Neuronal stem cell (in vitro differentiated cells): ENCODE data around the gene VPS8.

Source experiments
- DNase-seq: peaks from one replicate; pipeline ENCODE4 v3.0.0-alpha.2; 2013; ENCODE audit warnings: low spot score
- H2AFZ ChIP-seq: one replicate; pipeline ENCODE4 v1.6.1; 2013; ENCODE audit warnings: mild to moderate bottlenecking, low read length, inconsistent platforms
- H2AK5ac ChIP-seq: 2 replicates; pipeline ENCODE4 v1.6.1; 2013; ENCODE audit warnings: low read depth, mild to moderate bottlenecking, inconsistent platforms, low read length, moderate library complexity, mixed read lengths
- H2BK120ac ChIP-seq: 2 replicates; pipeline ENCODE4 v1.6.1; 2013; ENCODE audit warnings: low read depth, mild to moderate bottlenecking, inconsistent platforms, low read length, moderate library complexity, mixed read lengths
- H2BK12ac ChIP-seq: one replicate; pipeline ENCODE4 v1.6.1; 2013; ENCODE audit warnings: low read length, inconsistent platforms
- H2BK15ac ChIP-seq: 2 replicates; pipeline ENCODE4 v1.6.1; 2013; ENCODE audit warnings: mild to moderate bottlenecking, low read length, inconsistent platforms, mixed read lengths
- H2BK5ac ChIP-seq: one replicate; pipeline ENCODE4 v1.6.1; 2013; ENCODE audit warnings: inconsistent platforms, mild to moderate bottlenecking, low read length, moderate library complexity
- H3K14ac ChIP-seq: one replicate; pipeline ENCODE4 v1.6.1; 2013; ENCODE audit warnings: low read length, inconsistent platforms
- H3K18ac ChIP-seq: 2 replicates; pipeline ENCODE4 v1.6.1; 2013; ENCODE audit warnings: low read length, inconsistent platforms
- H3K23ac ChIP-seq: 2 replicates; pipeline ENCODE4 v1.6.1; 2013; ENCODE audit warnings: low read depth, mild to moderate bottlenecking, mixed read lengths, low read length, inconsistent platforms; ENCODE audit not compliant: poor library complexity
- H3K27ac ChIP-seq: replicated peaks from 3 replicates; pipeline ENCODE4 v1.5.1; 2013; ENCODE audit warnings: low read length, inconsistent platforms
- H3K27me3 ChIP-seq, 3 experiments: 2 replicates each; pipeline ENCODE4 v1.6.1; 2013; ENCODE audit warnings: low read length in 3 of 3, mild to moderate bottlenecking in 2 of 3, inconsistent platforms in 1 of 3, low read depth in 1 of 3, mixed read lengths in 1 of 3, moderate library complexity in 1 of 3; ENCODE audit not compliant: control insufficient read depth in 3 of 3, insufficient read depth in 3 of 3
- H3K36me3 ChIP-seq, 2 donors: replicated peaks in 1 of 2; 2 replicates each; pipeline ENCODE4 v1.6.1; 2013; ENCODE audit warnings: low read length in 2 of 2; ENCODE audit not compliant: control insufficient read depth in 2 of 2, insufficient read depth in 2 of 2
- H3K4ac ChIP-seq: 2 replicates; pipeline ENCODE4 v1.6.1; 2013; ENCODE audit warnings: inconsistent platforms, mild to moderate bottlenecking, low read length, moderate library complexity
- H3K4me1 ChIP-seq, 2 donors: 1 replicate in 1 of 2; 2 replicates in 1 of 2; pipeline ENCODE4 v1.6.1; 2013; ENCODE audit warnings: low read length in 2 of 2, low read depth in 1 of 2; ENCODE audit not compliant: control insufficient read depth in 2 of 2, insufficient read depth in 1 of 2
- H3K4me2 ChIP-seq: one replicate; pipeline ENCODE4 v1.6.1; 2013; ENCODE audit warnings: mild to moderate bottlenecking, low read length, inconsistent platforms; ENCODE audit not compliant: insufficient read depth, poor library complexity, severe bottlenecking
- H3K4me3 ChIP-seq, 2 donors: 2 replicates each; pipeline ENCODE4 v1.5.1; 2013; ENCODE audit warnings: low read length in 2 of 2, mild to moderate bottlenecking in 2 of 2, inconsistent platforms in 1 of 2, moderate library complexity in 1 of 2
- H3K79me1 ChIP-seq: one replicate; pipeline ENCODE4 v1.6.1; 2013; ENCODE audit warnings: low read depth, mild to moderate bottlenecking, inconsistent platforms, low read length, moderate library complexity
- H3K9ac ChIP-seq: one replicate; pipeline ENCODE4 v1.6.1; 2013; ENCODE audit warnings: mild to moderate bottlenecking, low read depth, low read length, inconsistent platforms; ENCODE audit not compliant: poor library complexity
- H3K9me3 ChIP-seq, 2 donors: replicated peaks in 1 of 2; 2 replicates each; pipeline versions ENCODE3 to v1.6.1; 2013; ENCODE audit warnings: low read length in 2 of 2, mild to moderate bottlenecking in 2 of 2, inconsistent platforms in 1 of 2, low read depth in 1 of 2, mixed read lengths in 1 of 2, moderate library complexity in 1 of 2; ENCODE audit not compliant: control insufficient read depth in 2 of 2, insufficient read depth in 1 of 2
- H4K8ac ChIP-seq: one replicate; pipeline ENCODE4 v1.6.1; 2013; ENCODE audit warnings: low read depth, mild to moderate bottlenecking, inconsistent platforms, low read length, moderate library complexity
- H4K91ac ChIP-seq: one replicate; pipeline ENCODE4 v1.6.1; 2013; ENCODE audit warnings: low read length, low read depth, mild to moderate bottlenecking, inconsistent platforms; ENCODE audit not compliant: poor library complexity
- whole genome bisulfite sequencing, 2 donors: extraction: QIAGEN DNeasy Blood & Tissue Kit; methylation state at CpG; one replicate each; pipeline ENCODE4 v1.1.7; 2013; ENCODE audit warnings: missing lambda C conversion rate in 2 of 2, mixed read lengths in 1 of 2; ENCODE audit not compliant: insufficient read length in 2 of 2, insufficient replicate concordance in 1 of 2; ENCODE audit errors: extremely low coverage in 2 of 2; 5-methylcytosine and 5-hydroxymethylcytosine counted together

Gene VPS8

GRCh38 chr3:185059766-185060165, 247.8 kb downstream of the VPS8 start:
- Histone ChIP-seq H3K4me3 (no peak overlapping the region), H3K36me3 (peaks cover 0 to under 1% of the 10 kb centered on the region in 2 donors), H2AFZ (no peak overlapping the region), H4K8ac (no peak overlapping the region), H3K4me1 (no peaks in the 10 kb centered on the region), H2BK5ac (no peak overlapping the region), H3K23ac (no peak overlapping the region), H3K27me3 (no peaks in the 10 kb centered on the region), H4K91ac (no peak overlapping the region), H2BK120ac (no peak overlapping the region), H3K14ac (no peak overlapping the region), H3K4ac (no peak overlapping the region), H3K18ac (no peak overlapping the region), H2AK5ac (no peak overlapping the region), H3K9ac (no peak overlapping the region), H2BK15ac (no peak overlapping the region), H3K27ac (no peak overlapping the region), H3K4me2 (no peak overlapping the region), H2BK12ac (no peak overlapping the region), H3K79me1 (no peaks in the 10 kb centered on the region), H3K9me3 (peaks cover 0 to 21% of the 10 kb centered on the region in 2 donors)
- no CpG with 5 or more reads among the region's 2 CpGs for WGBS, 2 donors
- DNase-seq, result no peak

- Histone ChIP-seq H4K8ac (no peak overlapping the region), H3K27ac (no peak overlapping the region), H2AFZ (no peak overlapping the region), H2AK5ac (no peak overlapping the region), H3K4ac (no peak overlapping the region), H3K4me2 (no peak overlapping the region), H3K36me3 (no peaks in the 10 kb centered on the region), H3K9me3 (peaks cover 0 to 21% of the 10 kb centered on the region in 2 donors), H3K23ac (no peak overlapping the region), H3K4me3 (no peak overlapping the region), H3K27me3 (no peaks in the 10 kb centered on the region), H2BK12ac (no peak overlapping the region), H3K18ac (no peak overlapping the region), H2BK5ac (no peak overlapping the region), H2BK120ac (no peak overlapping the region), H3K14ac (peak overlapping the region; percentile 47), H3K9ac (no peak overlapping the region), H4K91ac (no peak overlapping the region), H3K4me1 (no peaks in the 10 kb centered on the region), H2BK15ac (no peak overlapping the region), H3K79me1 (no peaks in the 10 kb centered on the region)
- WGBS, 2 donors, result no CpG with 5 or more reads among the region's 2 CpGs
- DNase-seq, result no peak
Observed at GRCh38 chr3:185060655-185061054, 248.7 kb downstream of the VPS8 start.

DNA sequence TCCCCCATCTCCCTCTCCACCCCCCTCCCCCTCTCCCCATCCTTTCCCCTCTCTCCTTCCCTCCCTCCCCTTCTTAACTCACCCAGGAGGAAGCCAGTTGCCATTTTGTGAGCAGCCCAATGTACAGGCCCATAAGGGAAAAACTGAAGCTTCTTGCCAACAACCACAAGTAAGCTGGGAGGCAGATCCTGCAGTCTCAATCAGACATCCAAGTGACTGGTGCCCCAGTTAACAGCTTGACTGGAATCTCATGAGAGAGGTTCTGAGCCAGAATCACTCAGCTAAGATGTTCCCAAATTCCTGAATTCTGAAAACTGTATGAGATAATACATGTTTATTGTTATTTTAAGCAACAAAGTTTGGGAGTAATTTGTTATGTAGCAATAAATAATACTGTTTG, 250.2 kb downstream of the VPS8 start:
- Histone ChIP-seq H2BK120ac (no peak overlapping the region), H2BK15ac (no peak overlapping the region), H4K8ac (no peak overlapping the region), H3K27ac (no peak overlapping the region), H3K79me1 (no peaks in the 10 kb centered on the region), H2BK12ac (no peak overlapping the region), H2BK5ac (no peak overlapping the region), H3K9ac (no peak overlapping the region), H2AK5ac (no peak overlapping the region), H3K36me3 (no peaks in the 10 kb centered on the region), H3K18ac (no peak overlapping the region), H3K4me1 (no peaks in the 10 kb centered on the region), H3K9me3 (peaks cover 0 to 8% of the 10 kb centered on the region in 2 donors), H3K14ac (no peak overlapping the region), H4K91ac (no peak overlapping the region), H2AFZ (no peak overlapping the region), H3K23ac (no peak overlapping the region), H3K4me3 (no peak overlapping the region), H3K4ac (no peak overlapping the region), H3K27me3 (no peaks in the 10 kb centered on the region), H3K4me2 (no peak overlapping the region)
- DNase-seq, result no peak

DNA sequence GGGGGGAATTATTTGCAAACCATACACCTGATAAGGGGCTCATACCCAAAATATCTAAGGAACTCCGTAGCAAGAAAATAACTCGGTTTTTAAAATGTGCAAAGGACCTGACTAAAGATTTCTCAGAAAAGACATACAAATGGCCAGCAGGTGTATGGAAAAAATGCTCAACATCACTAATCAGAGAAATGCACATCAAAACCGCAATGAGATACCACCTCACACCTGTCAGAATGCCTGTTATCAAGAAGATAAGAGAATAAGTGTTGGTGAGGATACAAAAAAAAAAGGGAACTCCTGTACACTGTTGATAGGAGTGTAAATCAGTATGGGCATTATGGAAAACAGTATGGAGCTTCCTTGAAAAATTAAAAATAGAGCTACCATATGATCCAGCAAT, 251.5 kb downstream of the VPS8 start:
- Histone ChIP-seq H4K8ac (no peak overlapping the region), H2AK5ac (no peak overlapping the region), H2BK15ac (no peak overlapping the region), H3K14ac (no peak overlapping the region), H3K4ac (no peak overlapping the region), H3K27ac (no peak overlapping the region), H3K79me1 (no peaks in the 10 kb centered on the region), H3K9ac (no peak overlapping the region), H3K4me1 (no peaks in the 10 kb centered on the region), H3K27me3 (no peaks in the 10 kb centered on the region), H2BK5ac (no peak overlapping the region), H3K23ac (no peak overlapping the region), H2AFZ (no peak overlapping the region), H3K4me2 (no peak overlapping the region), H2BK12ac (no peak overlapping the region), H3K4me3 (no peak overlapping the region), H3K36me3 (no peaks in the 10 kb centered on the region), H3K9me3 (no peaks in the 10 kb centered on the region), H2BK120ac (no peak overlapping the region), H4K91ac (no peak overlapping the region), H3K18ac (no peak overlapping the region)
- WGBS, 2 donors, result no CpG with 5 or more reads among the region's 3 CpGs
- no peak for DNase-seq
